SK-N-MC (cell line): ENCODE measurements around the gene RPS4Y2.

Source experiments
- DNase-seq: peaks from one replicate; pipeline ENCODE4 v3.0.0-alpha.2; 2011; ENCODE audit warnings: low read depth, low spot score
- H3K27ac ChIP-seq: fragments of 200-600 bp; sonication (generic); 2 replicates; pipeline ENCODE4 v1.5.1; 2016; ENCODE audit warnings: mixed run types
- H3K36me3 ChIP-seq: fragments of 200-600 bp; sonication (generic); 2 replicates; pipeline ENCODE4 v1.6.1; 2017; ENCODE audit warnings: antibody characterized with exemption, low read length, mixed read lengths; ENCODE audit not compliant: insufficient read depth
- H3K4me3 ChIP-seq: fragments of 200-600 bp; sonication (generic); 2 replicates; pipeline ENCODE4 v1.5.1; 2016
- H3K9ac ChIP-seq: fragments of 200-600 bp; sonication (generic); 2 replicates; pipeline ENCODE4 v1.8.0; 2017; ENCODE audit warnings: mixed run types, mixed read lengths; ENCODE audit not compliant: insufficient read length
- H3K9me3 ChIP-seq: fragments of 200-600 bp; sonication (generic); 2 replicates; pipeline ENCODE4 v1.6.1; 2017; ENCODE audit warnings: low read depth, mild to moderate bottlenecking, antibody characterized with exemption, low read length, moderate library complexity, mixed read lengths
- EZH2 ChIP-seq: fragments of 200-600 bp; sonication (generic); IDR thresholded peaks from one replicate; pipeline ENCODE4 v1.6.1; 2017; ENCODE audit warnings: antibody characterized with exemption
- FOXP2 ChIP-seq: optimal IDR thresholded peaks from 2 replicates; pipeline ENCODE3; 2011; ENCODE audit warnings: mild to moderate bottlenecking, moderate library complexity; ENCODE audit not compliant: insufficient read depth; ENCODE audit errors: extremely low read length, control extremely low read depth
- POLR2AphosphoS5 ChIP-seq: IDR thresholded peaks from 2 replicates; pipeline ENCODE4 v1.6.1; 2012; ENCODE audit warnings: mild to moderate bottlenecking, low read depth, low read length, borderline replicate concordance

The RPS4Y2 gene

GRCh38 chrY:20802659-20803058 lies 46.8 kb downstream of the RPS4Y2 start:
- H3K4me3 ChIP-seq = no peak overlapping the region
- no peaks in the 10 kb centered on the region for H3K9me3 ChIP-seq
- no peak overlapping the region for H3K9ac ChIP-seq
- DNase-seq = no peak
- H3K27ac ChIP-seq = no peak overlapping the region
- TF ChIP-seq POLR2AphosphoS5 (no peak), FOXP2 (no peak)
- no peaks in the 10 kb centered on the region for H3K36me3 ChIP-seq

GRCh38 chrY:20806243-20806642 lies 50.3 kb downstream of the RPS4Y2 start:
- Histone ChIP-seq H3K9ac (no peak overlapping the region), H3K9me3 (no peaks in the 10 kb centered on the region), H3K4me3 (no peak overlapping the region), H3K27ac (no peak overlapping the region), H3K36me3 (no peaks in the 10 kb centered on the region)
- DNase-seq = no peak
- TF ChIP-seq POLR2AphosphoS5 (no peak), EZH2 (no peak), FOXP2 (no peak)

- Histone ChIP-seq H3K4me3 (no peak overlapping the region), H3K9me3 (no peaks in the 10 kb centered on the region), H3K36me3 (no peaks in the 10 kb centered on the region), H3K27ac (no peak overlapping the region), H3K9ac (no peak overlapping the region)
- no peak for DNase-seq
- TF ChIP-seq FOXP2 = no peak
These were observed 57.6 kb downstream of the RPS4Y2 start for GRCh38 chrY:20813459-20813858.

GRCh38 chrY:20814794-20815193 lies 58.9 kb downstream of the RPS4Y2 start:
- no peak for DNase-seq
- no peak overlapping the region for H3K27ac ChIP-seq
- TF ChIP-seq POLR2AphosphoS5 (no peak), FOXP2 (no peak), EZH2 (no peak)
- no peak overlapping the region for H3K9ac ChIP-seq
- H3K9me3 ChIP-seq = no peaks in the 10 kb centered on the region
- H3K4me3 ChIP-seq = no peak overlapping the region
- no peaks in the 10 kb centered on the region for H3K36me3 ChIP-seq

- Histone ChIP-seq H3K9me3 (no peaks in the 10 kb centered on the region), H3K4me3 (no peak overlapping the region), H3K36me3 (no peaks in the 10 kb centered on the region), H3K27ac (no peak overlapping the region), H3K9ac (no peak overlapping the region)
- TF ChIP-seq POLR2AphosphoS5 (no peak), FOXP2 (no peak), EZH2 (no peak)
- DNase-seq = no peak
These were observed 61.2 kb downstream of the RPS4Y2 start for GRCh38 chrY:20817067-20817466.
